Endothelial cell of umbilical vein (primary cell): ENCODE data around the gene DYRK1A. TPM values are rescaled to one million over a fixed set of nuclear protein-coding genes. Genes with fewer than 3 reads are reported as not detected.

ENCODE experiments used
- BruUV-seq: library from RNA; stranded (reverse); fragments of 400-500 nt; replicated peaks from 2 replicates; lab custom pipeline; 2021; lab: Mats Ljungman, UMichigan
- CTCF ChIA-PET: fragments of 300-600, 350-600 bp; sonication (Branson Sonifier 250); formaldehyde crosslinking; loops from one replicate; lab custom pipeline; 2021; ENCODE audit warnings: antibody characterized with exemption, inconsistent platforms; lab: Charles Lee
- POLR2A ChIA-PET: fragments of 300-600, 350-600 bp; sonication (Branson Sonifier 250); formaldehyde crosslinking; loops from one replicate; lab custom pipeline; 2021; ENCODE audit warnings: antibody characterized with exemption, inconsistent platforms; lab: Charles Lee
- DNase-seq: peaks from one replicate; pipeline ENCODE4 v3.0.0-alpha.2; 2011; ENCODE audit warnings: low read depth, low spot score
- FAIRE-seq: peaks from 2 replicates; lab custom pipeline; 2011; peaks lifted over from hg19 to GRCh38; lab: Jason Lieb, UNC
- H2AFZ ChIP-seq: 2 replicates; pipeline ENCODE4 v1.6.0; 2012; ENCODE audit warnings: low read depth, low read length, control low read depth, inconsistent platforms
- H3K27ac ChIP-seq: 2 replicates; pipeline ENCODE4 v1.5.1; 2011; ENCODE audit warnings: low read depth, mild to moderate bottlenecking, control low read depth, low read length, moderate library complexity; ENCODE audit not compliant: insufficient read depth
- H3K27me3 ChIP-seq, 2 experiments: 2 replicates each; pipeline versions ENCODE4 v1.6.0 to v1.6.1; 2011; ENCODE audit warnings: low read length in 2 of 2, mixed read lengths in 1 of 2; ENCODE audit not compliant: control insufficient read depth in 2 of 2, insufficient read depth in 2 of 2
- H3K36me3 ChIP-seq, 2 experiments: 2 replicates in 1 of 2; 3 replicates in 1 of 2; pipeline ENCODE4 v1.5.1; 2011; ENCODE audit warnings: low read length in 2 of 2, mild to moderate bottlenecking in 1 of 2, moderate library complexity in 1 of 2; ENCODE audit not compliant: control insufficient read depth in 2 of 2, insufficient read depth in 2 of 2; ENCODE audit errors: extremely low read depth in 1 of 2
- H3K4me1 ChIP-seq: 3 replicates; pipeline ENCODE4 v1.5.1; 2011; ENCODE audit warnings: mild to moderate bottlenecking, low read length; ENCODE audit not compliant: control insufficient read depth, insufficient read depth; ENCODE audit errors: extremely low read depth
- H3K4me2 ChIP-seq: 2 replicates; pipeline ENCODE4 v1.6.1; 2011; ENCODE audit warnings: low read length, control low read depth, mixed read lengths; ENCODE audit not compliant: insufficient read depth
- H3K4me3 ChIP-seq, 3 experiments: fragments of 200-600 bp in 1 of 3; sonication (generic), shearing (Covaris generic) in 1 of 3; replicated peaks in 1 of 3; 2 replicates each; pipeline ENCODE4 v1.5.1; 2011 to 2016; ENCODE audit warnings: control low read depth in 3 of 3, low read length in 3 of 3, mild to moderate bottlenecking in 2 of 3, inconsistent platforms in 1 of 3, low read depth in 1 of 3, moderate library complexity in 1 of 3; ENCODE audit not compliant: insufficient read depth in 1 of 3
- H3K79me2 ChIP-seq: 2 replicates; pipeline ENCODE4 v1.6.0; 2012; ENCODE audit warnings: low read length, inconsistent platforms; ENCODE audit not compliant: control insufficient read depth, insufficient read depth
- H3K9ac ChIP-seq: replicated peaks from 2 replicates; pipeline ENCODE3; 2011; ENCODE audit warnings: low read length, control low read depth; ENCODE audit not compliant: insufficient read depth; ENCODE audit errors: extremely low read depth
- H3K9me1 ChIP-seq: replicated peaks from 3 replicates; pipeline ENCODE4 v1.6.0; 2011; ENCODE audit warnings: mild to moderate bottlenecking, low read length; ENCODE audit not compliant: control insufficient read depth, insufficient read depth; ENCODE audit errors: extremely low read depth
- H3K9me3 ChIP-seq: replicated peaks from 2 replicates; pipeline ENCODE4 v1.5.1; 2012; ENCODE audit warnings: low read length, inconsistent platforms; ENCODE audit not compliant: control insufficient read depth, insufficient read depth
- H4K20me1 ChIP-seq: replicated peaks from 2 replicates; pipeline ENCODE3; 2011; ENCODE audit warnings: mild to moderate bottlenecking, low read length; ENCODE audit not compliant: control insufficient read depth, insufficient read depth; ENCODE audit errors: extremely low read depth
- GATA2 ChIP-seq: IDR thresholded peaks from 2 replicates; pipeline ENCODE4 v1.7.0; 2011; ENCODE audit warnings: low read depth, mild to moderate bottlenecking, moderate library complexity, mixed read lengths, low read length; ENCODE audit not compliant: insufficient read length, insufficient read depth
- JUN ChIP-seq: IDR thresholded peaks from 2 replicates; pipeline ENCODE4 v1.6.1; 2011; ENCODE audit warnings: borderline replicate concordance, low read depth; ENCODE audit not compliant: insufficient read length, insufficient read depth
- POLR2AphosphoS5 ChIP-seq: IDR thresholded peaks from 2 replicates; pipeline ENCODE4 v1.6.1; 2012; ENCODE audit warnings: low read depth, mild to moderate bottlenecking, control low read depth, low read length, moderate library complexity; ENCODE audit not compliant: insufficient read depth
- dilution Hi-C: fragments of 300-500 bp; cut with MboI; formaldehyde crosslinking; loops from one replicate; pipeline ENCODE4 v1.15.0; 2019; ENCODE audit warnings: low sequenced_read_pairs; ENCODE audit not compliant: extremely low pct_ligation_motif_present
- intact Hi-C: fragments of 100-400 bp; cut with micrococcal nuclease; formaldehyde crosslinking; loops from one replicate; pipeline ENCODE4 v1.10.0; 2022
- polyA plus RNA-seq, 4 experiments: library from polyadenylated mRNA; depleted of rRNA in 3 of 4; stranded (reverse) in 3 of 4; unstranded in 1 of 4; fragments of >200 nt; gene quantifications; 2 replicates each; pipeline versions ENCODE4 v1.2.1 to v1.2.3, GENCODE V29; 2011 to 2012; ENCODE audit warnings: missing spikeins in 1 of 4
- total RNA-seq: library from RNA; stranded (reverse); gene quantifications from 2 replicates; pipeline ENCODE4 v1.2.3, GENCODE V29; 2021
- TF ChIP-seq, protein P1 (sequence below): IDR thresholded peaks from 2 replicates; pipeline ENCODE4 v1.6.1; 2011; ENCODE audit not compliant: insufficient read depth, insufficient read length
- TF ChIP-seq, protein P2 (sequence below), 2 donors: IDR thresholded peaks; 1 replicate in 1 of 2; 2 replicates in 1 of 2; pipeline ENCODE4 v1.5.1; 2011; ENCODE audit warnings: low read length in 2 of 2, mild to moderate bottlenecking in 2 of 2, moderate library complexity in 2 of 2, control low read depth in 1 of 2, inconsistent platforms in 1 of 2, low read depth in 1 of 2; ENCODE audit not compliant: insufficient read depth in 1 of 2; ENCODE audit errors: extremely low read depth in 1 of 2

Gene DYRK1A
- total and polyA plus RNA-seq, 2 donors (not counting 3 experiments of a cell fraction or from before 2014, with no cell fraction given), result 51.8 to 53.7 TPM

DNA sequence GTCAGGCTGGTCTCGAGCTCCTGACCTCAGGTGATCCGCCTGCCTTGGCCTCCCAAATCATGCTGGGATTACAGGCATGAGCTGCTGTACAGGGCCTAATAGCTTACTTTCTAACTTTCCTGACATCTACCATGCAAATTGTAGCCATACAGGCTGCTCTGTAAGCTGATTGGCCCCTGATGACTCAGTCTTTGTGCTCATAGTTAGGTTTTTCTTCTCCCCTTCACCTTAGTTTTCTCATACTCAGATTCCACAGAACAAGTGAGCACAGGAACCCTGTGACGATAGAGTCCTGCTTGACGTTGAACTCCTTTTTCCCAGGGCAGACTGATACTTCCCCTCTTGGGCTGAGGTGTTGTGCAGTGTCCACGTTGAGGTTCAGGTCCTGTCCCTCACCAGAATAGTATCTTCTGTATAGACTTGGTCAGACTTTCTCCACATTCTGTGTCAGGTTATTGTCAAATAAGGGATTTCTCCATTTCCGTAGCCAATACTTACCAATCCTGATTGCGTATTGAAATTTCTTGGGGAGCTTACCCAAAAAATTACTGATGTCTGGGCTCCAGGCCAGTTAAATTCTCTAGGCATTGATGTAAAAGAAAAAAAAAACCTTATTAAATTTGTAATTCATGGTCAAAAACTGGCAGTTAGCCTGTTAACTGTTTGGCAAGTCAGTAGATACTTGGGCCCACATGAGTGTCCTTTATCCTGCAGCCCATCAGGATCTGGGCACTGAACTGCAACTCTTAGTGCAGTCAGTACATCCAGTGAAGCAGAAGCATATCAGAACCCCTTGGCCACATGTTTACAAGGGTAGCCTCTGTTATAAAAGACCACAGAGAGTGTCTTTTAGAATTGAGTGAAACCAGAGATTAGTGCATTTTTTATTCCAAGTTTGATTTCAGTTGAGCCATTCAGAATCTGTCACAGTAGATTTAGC lies 118.2 kb downstream of the DYRK1A start:
- intact Hi-C loops, result no loop called here
- Histone ChIP-seq H3K27ac (no peak overlapping the region), H3K36me3 (peaks cover 5 to 8% of the 10 kb centered on the region in 2 experiments), H3K79me2 (peaks cover 4% of the 10 kb centered on the region), H3K4me2 (no peak overlapping the region), H4K20me1 (no peaks in the 10 kb centered on the region), H3K9me1 (no peaks in the 10 kb centered on the region), H3K27me3 (no peaks in the 10 kb centered on the region), H2AFZ (no peak overlapping the region), H3K9me3 (no peaks in the 10 kb centered on the region), H3K4me1 (no peaks in the 10 kb centered on the region), H3K4me3 (no peak overlapping the region), H3K9ac (no peak overlapping the region)
- TF ChIP-seq JUN, result no peak
- TF ChIP-seq, protein P1, sequence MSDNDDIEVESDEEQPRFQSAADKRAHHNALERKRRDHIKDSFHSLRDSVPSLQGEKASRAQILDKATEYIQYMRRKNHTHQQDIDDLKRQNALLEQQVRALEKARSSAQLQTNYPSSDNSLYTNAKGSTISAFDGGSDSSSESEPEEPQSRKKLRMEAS, result no peak
- dilution Hi-C loops, result no loop called here
- ChIA-PET CTCF (no interaction called here), POLR2A (no interaction called here)
- no TSS peak for BruUV-seq
- DNase-seq, result no peak
- FAIRE-seq, result no peak

DNA sequence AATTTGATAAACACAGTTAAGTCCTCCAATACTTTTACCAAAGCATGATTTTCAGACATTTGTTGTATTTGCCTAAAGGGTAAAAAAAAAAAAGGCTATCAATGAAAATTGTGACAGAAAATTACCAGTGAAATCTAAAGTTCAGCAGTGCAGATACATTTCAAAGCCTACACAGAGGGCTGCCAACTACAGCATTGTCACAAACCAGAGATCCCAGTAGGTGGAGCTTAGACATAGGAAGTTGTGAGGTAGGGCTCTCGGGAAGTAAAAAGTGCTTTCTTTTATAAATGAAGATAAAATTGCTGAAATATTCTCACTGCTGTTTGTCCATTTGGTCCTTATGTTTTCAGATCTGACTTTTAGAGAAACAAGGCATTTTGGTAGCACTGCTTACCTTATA lies 123.0 kb downstream of the DYRK1A start:
- dilution Hi-C loops (no loop called here), intact Hi-C loops (no loop called here)
- CTCF ChIA-PET, result interaction anchor here (2.3 kb wide), 1 partner anchor 26 kb away, joined by 9 read pairs; no protein-coding TSS in a partner anchor
- no peak overlapping the region for H3K27ac ChIP-seq
- H3K4me3 ChIP-seq, result no peak overlapping the region
- H3K79me2 ChIP-seq, result no peaks in the 10 kb centered on the region
- no peak overlapping the region for H3K4me2 ChIP-seq
- H3K9me3 ChIP-seq, result no peaks in the 10 kb centered on the region
- no peak overlapping the region for H3K9ac ChIP-seq
- TF ChIP-seq GATA2 (no peak), JUN (no peak), POLR2AphosphoS5 (no peak)
- TF ChIP-seq, protein P2, sequence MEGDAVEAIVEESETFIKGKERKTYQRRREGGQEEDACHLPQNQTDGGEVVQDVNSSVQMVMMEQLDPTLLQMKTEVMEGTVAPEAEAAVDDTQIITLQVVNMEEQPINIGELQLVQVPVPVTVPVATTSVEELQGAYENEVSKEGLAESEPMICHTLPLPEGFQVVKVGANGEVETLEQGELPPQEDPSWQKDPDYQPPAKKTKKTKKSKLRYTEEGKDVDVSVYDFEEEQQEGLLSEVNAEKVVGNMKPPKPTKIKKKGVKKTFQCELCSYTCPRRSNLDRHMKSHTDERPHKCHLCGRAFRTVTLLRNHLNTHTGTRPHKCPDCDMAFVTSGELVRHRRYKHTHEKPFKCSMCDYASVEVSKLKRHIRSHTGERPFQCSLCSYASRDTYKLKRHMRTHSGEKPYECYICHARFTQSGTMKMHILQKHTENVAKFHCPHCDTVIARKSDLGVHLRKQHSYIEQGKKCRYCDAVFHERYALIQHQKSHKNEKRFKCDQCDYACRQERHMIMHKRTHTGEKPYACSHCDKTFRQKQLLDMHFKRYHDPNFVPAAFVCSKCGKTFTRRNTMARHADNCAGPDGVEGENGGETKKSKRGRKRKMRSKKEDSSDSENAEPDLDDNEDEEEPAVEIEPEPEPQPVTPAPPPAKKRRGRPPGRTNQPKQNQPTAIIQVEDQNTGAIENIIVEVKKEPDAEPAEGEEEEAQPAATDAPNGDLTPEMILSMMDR (IDR thresholded peaks at IDR 0.05; ENCODE audit: extremely low read depth in 1 of 2, insufficient read depth in 1 of 2, low read depth in 1 of 2, low read length in 2 of 2), result no peak
- TF ChIP-seq, protein P1, result no peak
- BruUV-seq, result no TSS peak
- no peaks in the 10 kb centered on the region for H3K9me1 ChIP-seq
- DNase-seq, result peak; percentile 31
- H4K20me1 ChIP-seq, result no peaks in the 10 kb centered on the region
- H3K4me1 ChIP-seq, result no peaks in the 10 kb centered on the region
- H2AFZ ChIP-seq, result no peak overlapping the region
- POLR2A ChIA-PET, result no interaction called here
- no peak for FAIRE-seq
- H3K36me3 ChIP-seq, result peaks cover 3 to 13% of the 10 kb centered on the region in 2 experiments
- no peaks in the 10 kb centered on the region for H3K27me3 ChIP-seq
